ENCODE results near the gene WDR73. TPM values are rescaled to one million over a fixed set of nuclear protein-coding genes. Genes with fewer than 3 reads are reported as not detected.

WDR73 gene
- total and polyA plus RNA-seq, 2 of the 4 experiments (the other 2 are of a cell fraction): 21.5 to 25.5 TPM

GRCh38 chr15:84625123-84625522, 29.0 kb downstream of the WDR73 start:
- in situ Hi-C loops (cut with MboI; ENCODE audit: low sequenced_read_pairs) (no loop called here), dilution Hi-C loops (cut with HindIII; ENCODE audit: low sequenced_read_pairs, unreplicated experiment) (no loop called here), intact Hi-C loops (cut with micrococcal nuclease) (no loop called here)
- Histone ChIP-seq H3K9ac (ENCODE audit: low read depth, low read length) (no peak overlapping the region), H4K5ac (ENCODE audit: low read depth, low read length) (no peak overlapping the region), H2AK9ac (replicated peaks; ENCODE audit: low read depth, low read length, poor library complexity) (no peak overlapping the region), H2BK120ac (ENCODE audit: low read depth, low read length) (no peak overlapping the region), H2BK5ac (ENCODE audit: low read depth, low read length, poor library complexity, severe bottlenecking) (no peak overlapping the region), H3K27me3 (ENCODE audit: control insufficient read depth, insufficient read depth, low read length) (no peaks in the 10 kb centered on the region), H4K20me1 (ENCODE audit: insufficient read depth, low read length) (no peaks in the 10 kb centered on the region), H3K4ac (ENCODE audit: low read depth, low read length) (no peak overlapping the region), H3K4me3 (ENCODE audit: insufficient read depth, low read depth, low read length) (no peak overlapping the region), H3K36me3 (ENCODE audit: control insufficient read depth, insufficient read depth, low read length) (peaks cover 34% of the 10 kb centered on the region), H3K4me2 (ENCODE audit: low read depth, low read length) (no peak overlapping the region), H2AFZ (replicated peaks; ENCODE audit: low read length, poor library complexity) (no peak overlapping the region), H3K4me1 (ENCODE audit: control insufficient read depth, insufficient read depth, low read length) (no peaks in the 10 kb centered on the region), H3K14ac (replicated peaks; ENCODE audit: low read depth, low read length) (no peak overlapping the region), H3K23ac (ENCODE audit: low read depth, low read length) (no peak overlapping the region), H4K8ac (ENCODE audit: low read depth in 2 of 2, low read length in 2 of 2) (no peak overlapping the region), H3K9me1 (ENCODE audit: insufficient read depth, low read length) (peaks cover under 1% of the 10 kb centered on the region; the same call in 1 of the 2 replicates), H2BK20ac (ENCODE audit: low read depth, low read length) (no peak overlapping the region), H3K56ac (ENCODE audit: extremely low read depth, insufficient read depth, low read length) (no peak overlapping the region), H2AK5ac (ENCODE audit: low read depth, low read length) (no peak overlapping the region), H2BK15ac (ENCODE audit: low read depth, low read length) (no peak overlapping the region), H3K27ac (ENCODE audit: insufficient read depth, low read length) (no peak overlapping the region), H3K18ac (ENCODE audit: low read depth, low read length) (no peak overlapping the region), H3K79me1 (ENCODE audit: low read depth in 1 of 2, low read length in 2 of 2) (peaks cover 8 to 19% of the 10 kb centered on the region in 2 experiments), H3K9me3 (ENCODE audit: control insufficient read depth, insufficient read depth, low read length) (peaks cover 26% of the 10 kb centered on the region), H4K91ac (ENCODE audit: insufficient read depth, low read depth, low read length) (no peak overlapping the region)
- POLR2A ChIA-PET (ENCODE audit: unreplicated experiment): no interaction called here
- CTCF ChIA-PET: interaction anchor here (0.6 to 0.8 kb wide), 2 partner anchors 11 to 26 kb away, joined by 6 to 7 read pairs; no protein-coding TSS in a partner anchor
- TF ChIP-seq RCOR1 (IDR thresholded peaks at IDR 0.05; ENCODE audit: insufficient replicate concordance, low read length) (no peak), MXI1 (IDR thresholded peaks at IDR 0.05; ENCODE audit: borderline replicate concordance, low read depth, low read length) (no peak), RFX5 (IDR thresholded peaks at IDR 0.05; ENCODE audit: low read depth, low read length) (no peak), RAD21 (IDR thresholded peaks at IDR 0.05; ENCODE audit: low read length) (no peak), POLR2A (IDR thresholded peaks at IDR 0.05; ENCODE audit: low read depth, low read length) (no peak), MAFK (IDR thresholded peaks at IDR 0.05; ENCODE audit: low read depth, low read length) (no peak)
- DNase-seq: no peak
- BruUV-seq (replicated peaks): no TSS peak
- no CpG with 5 or more reads among the region's 2 CpGs for WGBS, 2 experiments (ENCODE audit: extremely low coverage in 2 of 2, insufficient read length in 1 of 2)
- ATAC-seq (ENCODE audit: low read depth): no peak
